Upper lobe of left lung (tissue), 6 donors: ENCODE results near the gene NEK11. TPM values are rescaled to one million over a fixed set of nuclear protein-coding genes. Genes with fewer than 3 reads are reported as not detected.
"Not testable (repeated sequence)": the region's sequence is repeated elsewhere in the genome, so short reads cannot be mapped to it uniquely, and the experiment has no call there.

ENCODE experiments used
- ATAC-seq, 2 donors: fragments of 200-7000 bp; cut with Tn5 transposase; one replicate each; pipeline ENCODE4 v1.9.1; 2022; ENCODE audit warnings: mild to moderate bottlenecking in 2 of 2, moderate library complexity in 2 of 2; ENCODE audit not compliant: low FRiP score in 2 of 2
- DNase-seq, 2 donors: peaks; one replicate each; pipeline ENCODE4 v3.0.0-alpha.2; 2019 to 2020
- H3K27ac ChIP-seq, 4 donors: fragments of 200-600 bp; sonication (generic); one replicate each; pipeline ENCODE4 v1.5.1; 2016 to 2019
- H3K27me3 ChIP-seq, 4 donors: fragments of 200-600 bp; sonication (generic); one replicate each; pipeline ENCODE4 v1.5.1; 2017 to 2019
- H3K36me3 ChIP-seq, 4 donors: fragments of 200-600 bp; sonication (generic); one replicate each; pipeline ENCODE4 v1.5.1; 2016 to 2019
- H3K4me1 ChIP-seq, 4 donors: fragments of 200-600 bp; sonication (generic); one replicate each; pipeline ENCODE4 v1.5.1; 2018 to 2019
- H3K4me3 ChIP-seq, 4 donors: fragments of 200-600 bp; sonication (generic); one replicate each; pipeline ENCODE4 v1.5.1; 2017 to 2019; ENCODE audit warnings: mild to moderate bottlenecking in 2 of 4, moderate library complexity in 1 of 4
- H3K9me3 ChIP-seq, 4 donors: fragments of 200-600 bp; sonication (generic); one replicate each; pipeline ENCODE4 v1.5.1; 2018 to 2019
- EP300 ChIP-seq, 4 donors: sonication (generic); formaldehyde crosslinking; IDR thresholded peaks; one replicate each; pipeline ENCODE4 v1.5.1; 2017; ENCODE audit warnings: antibody characterized with exemption in 4 of 4, control low read depth in 2 of 4
- POLR2A ChIP-seq, 4 donors: fragments of 450-650 bp; IDR thresholded peaks; one replicate each; pipeline ENCODE4 v1.5.1; 2016 to 2017; ENCODE audit warnings: antibody characterized with exemption in 4 of 4, mild to moderate bottlenecking in 2 of 4
- POLR2AphosphoS5 ChIP-seq, 2 donors: sonication (generic); formaldehyde crosslinking; IDR thresholded peaks; one replicate each; pipeline ENCODE4 v1.5.1; 2017; ENCODE audit warnings: antibody characterized with exemption in 2 of 2
- WGBS, 2 donors: methylation state at CpG; one replicate each; pipeline ENCODE4 v1.1.5; 2017 to 2018; 5-methylcytosine and 5-hydroxymethylcytosine counted together
- total RNA-seq, 6 donors: library from RNA; depleted of rRNA in 4 of 6; stranded (reverse); fragments of >200 nt in 4 of 6; gene quantifications; one replicate each; pipeline versions ENCODE4 v1.1.0 to v1.2.1, GENCODE V29; 2016 to 2021
- TF ChIP-seq, protein P1 (sequence below), 6 experiments: fragments of 450-650 bp in 4 of 6; fragments of 200-600 bp in 2 of 6; sonication (generic) in 2 of 6; IDR thresholded peaks; one replicate each; pipeline ENCODE4 v1.5.1; 2016 to 2019; ENCODE audit warnings: antibody characterized with exemption in 6 of 6
- donor health status: DM: no; HTN: no; CAD: no; lungs with moderate emphysema.
- donor health status: DM: no; HTN: yes; CAD: no; lungs with severe emphysema.

NEK11 gene
- total RNA-seq, 6 donors from 2014 or later = 2.4 to 40.4 (median 14.6) TPM

DNA sequence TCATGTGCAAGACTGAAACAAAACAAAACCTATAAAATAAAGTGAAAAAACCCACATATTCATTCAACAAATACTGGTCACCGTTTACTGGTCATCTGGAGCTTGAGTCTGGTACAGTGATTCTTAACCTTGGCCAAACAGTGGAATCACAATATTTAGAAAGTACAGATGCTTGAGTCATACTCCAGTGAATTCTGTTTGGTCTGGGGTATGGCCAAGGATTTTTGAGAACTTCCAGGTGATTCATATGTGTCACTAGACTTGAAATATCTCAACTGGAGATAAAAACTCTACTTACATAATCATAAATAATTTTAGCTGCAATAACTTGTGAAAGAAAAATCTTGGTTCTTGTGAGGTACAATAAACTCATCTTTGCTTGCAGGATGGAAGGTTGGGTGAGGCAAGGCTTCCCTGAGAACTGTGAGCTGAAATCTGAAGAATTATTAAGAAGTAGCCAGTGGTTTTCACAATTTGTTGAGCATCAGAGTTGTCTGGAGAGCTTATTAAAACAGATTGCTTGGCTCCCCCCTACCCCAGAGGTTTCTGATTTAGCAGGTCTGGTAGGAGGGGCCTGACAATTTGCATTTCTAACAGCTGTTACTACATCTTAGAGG is 9.6 kb downstream of the NEK11 start:
- Histone ChIP-seq H3K27me3 (no peaks in the 10 kb centered on the region), H3K9me3 (no peaks in the 10 kb centered on the region), H3K27ac (no peak overlapping the region), H3K4me3 (no peak overlapping the region), H3K4me1 (peaks cover 0 to 3% (median 0%) of the 10 kb centered on the region in 4 donors), H3K36me3 (no peaks in the 10 kb centered on the region)
- no peak for DNase-seq
- TF ChIP-seq POLR2A (IDR thresholded peaks at IDR 0.05) (no peak), EP300 (IDR thresholded peaks at IDR 0.05) (no peak), POLR2AphosphoS5 (IDR thresholded peaks at IDR 0.05) (no peak)
- TF ChIP-seq, protein P1, sequence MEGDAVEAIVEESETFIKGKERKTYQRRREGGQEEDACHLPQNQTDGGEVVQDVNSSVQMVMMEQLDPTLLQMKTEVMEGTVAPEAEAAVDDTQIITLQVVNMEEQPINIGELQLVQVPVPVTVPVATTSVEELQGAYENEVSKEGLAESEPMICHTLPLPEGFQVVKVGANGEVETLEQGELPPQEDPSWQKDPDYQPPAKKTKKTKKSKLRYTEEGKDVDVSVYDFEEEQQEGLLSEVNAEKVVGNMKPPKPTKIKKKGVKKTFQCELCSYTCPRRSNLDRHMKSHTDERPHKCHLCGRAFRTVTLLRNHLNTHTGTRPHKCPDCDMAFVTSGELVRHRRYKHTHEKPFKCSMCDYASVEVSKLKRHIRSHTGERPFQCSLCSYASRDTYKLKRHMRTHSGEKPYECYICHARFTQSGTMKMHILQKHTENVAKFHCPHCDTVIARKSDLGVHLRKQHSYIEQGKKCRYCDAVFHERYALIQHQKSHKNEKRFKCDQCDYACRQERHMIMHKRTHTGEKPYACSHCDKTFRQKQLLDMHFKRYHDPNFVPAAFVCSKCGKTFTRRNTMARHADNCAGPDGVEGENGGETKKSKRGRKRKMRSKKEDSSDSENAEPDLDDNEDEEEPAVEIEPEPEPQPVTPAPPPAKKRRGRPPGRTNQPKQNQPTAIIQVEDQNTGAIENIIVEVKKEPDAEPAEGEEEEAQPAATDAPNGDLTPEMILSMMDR (IDR thresholded peaks at IDR 0.05) = no peak
- peak in 1 of 2 donors; percentile 41 for ATAC-seq
- WGBS, 2 donors = 37 to 38% methylated on average over 1 of the region's 1 CpG

DNA sequence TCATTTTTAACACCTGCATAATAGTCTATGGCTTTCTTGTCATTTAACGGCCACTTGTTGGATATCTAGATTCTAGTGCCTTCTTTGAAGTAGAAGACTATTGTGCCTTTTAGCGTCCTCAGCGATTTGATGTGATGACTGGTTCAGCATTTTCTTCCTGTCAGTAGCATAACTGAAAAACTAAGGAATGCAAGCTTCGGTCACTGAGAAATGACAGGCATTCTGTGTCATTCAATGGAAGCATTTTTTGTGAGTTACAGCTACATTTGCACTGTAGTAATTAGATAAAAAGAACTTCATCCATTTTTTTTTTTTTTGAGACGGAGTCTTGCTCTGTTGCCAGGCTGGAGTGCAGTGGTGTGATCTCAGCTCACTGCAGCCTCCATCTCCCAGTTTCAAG is 10.3 kb downstream of the NEK11 start:
- Histone ChIP-seq H3K27me3 (no peaks in the 10 kb centered on the region), H3K9me3 (no peaks in the 10 kb centered on the region), H3K36me3 (no peaks in the 10 kb centered on the region), H3K4me3 (no peak overlapping the region), H3K4me1 (peaks cover 0 to 3% (median 0%) of the 10 kb centered on the region in 4 donors), H3K27ac (no peak overlapping the region)
- ATAC-seq (no peak), DNase-seq (no peak)
- 87 to 94% methylated on average over 5 of the region's 5 CpGs for WGBS, 2 donors
- TF ChIP-seq, protein P1 (IDR thresholded peaks at IDR 0.05) = no peak
- no peak for TF ChIP-seq EP300 (IDR thresholded peaks at IDR 0.05)

DNA sequence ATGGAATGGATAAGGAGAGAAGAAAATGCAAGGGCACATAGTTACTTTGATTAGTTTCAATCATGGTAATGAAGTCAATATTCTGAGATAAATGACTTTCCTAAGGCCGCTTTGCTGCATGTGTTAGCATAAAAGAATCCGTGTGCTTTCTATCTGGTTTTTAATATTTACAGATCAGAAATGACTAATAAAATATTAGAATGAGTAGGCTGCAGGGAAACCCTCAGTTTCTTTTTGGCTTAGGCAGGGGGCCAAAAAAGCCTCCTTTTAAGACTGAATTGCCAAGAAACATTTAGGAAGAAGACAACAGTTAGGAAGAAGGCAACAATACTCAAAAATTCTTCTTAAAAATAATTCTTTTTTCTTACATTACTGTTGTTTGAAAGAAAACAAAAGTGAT is 11.6 kb downstream of the NEK11 start:
- no peak overlapping the region for H3K27ac ChIP-seq
- H3K4me3 ChIP-seq = no peak overlapping the region
- H3K4me1 ChIP-seq = peaks cover 0 to 3% (median 0%) of the 10 kb centered on the region in 4 donors
- H3K27me3 ChIP-seq = no peaks in the 10 kb centered on the region
- TF ChIP-seq, protein P1 (IDR thresholded peaks at IDR 0.05) = no peak
- TF ChIP-seq POLR2A (IDR thresholded peaks at IDR 0.05) = no peak
- TF ChIP-seq EP300 (IDR thresholded peaks at IDR 0.05) = no peak
- no peak for TF ChIP-seq POLR2AphosphoS5 (IDR thresholded peaks at IDR 0.05)
- 63 to 64% methylated on average over 2 of the region's 2 CpGs for WGBS, 2 donors
- no peaks in the 10 kb centered on the region for H3K9me3 ChIP-seq
- DNase-seq (no peak), ATAC-seq (no peak)
- no peaks in the 10 kb centered on the region for H3K36me3 ChIP-seq

DNA sequence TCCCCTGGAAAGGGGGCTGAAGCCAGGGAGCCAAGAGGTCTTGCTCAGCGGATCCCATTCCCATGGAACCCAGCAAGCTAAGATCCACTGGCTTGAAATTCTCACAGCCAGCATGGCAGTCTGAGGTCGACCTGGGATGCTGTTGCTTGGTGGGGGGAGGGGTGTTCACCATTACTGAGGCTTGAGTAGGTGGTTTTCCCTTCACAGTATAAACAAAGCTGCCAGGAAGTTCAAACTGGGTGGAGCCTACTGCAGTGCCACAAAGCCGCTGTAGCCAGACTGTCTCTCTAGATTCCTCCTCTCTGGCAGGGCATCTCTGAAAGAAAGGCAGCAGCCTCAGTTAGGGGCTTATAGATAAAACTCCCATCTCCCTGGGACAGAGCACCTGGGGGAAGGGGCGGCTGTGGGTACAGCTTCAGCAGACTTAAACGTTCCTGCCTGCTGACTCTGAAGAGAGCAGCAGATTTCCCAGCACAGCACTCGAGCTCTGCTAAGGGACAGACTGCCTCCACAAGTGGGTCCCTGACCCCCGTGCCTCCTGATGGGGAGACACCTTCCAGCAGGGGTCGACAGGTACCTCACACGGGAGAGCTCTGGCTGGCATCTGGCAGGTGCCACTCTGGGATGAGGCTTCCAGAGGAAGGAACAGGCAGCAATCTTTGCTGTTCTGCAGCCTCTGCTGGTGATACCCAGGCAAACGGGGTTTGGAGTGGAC is 15.8 kb downstream of the NEK11 start:
- 47 to 80% methylated on average over 3 to 10 of the region's 10 CpGs for WGBS, 2 donors
- H3K27me3 ChIP-seq, H3K4me3 ChIP-seq, H3K27ac ChIP-seq, ATAC-seq, H3K36me3 ChIP-seq, H3K9me3 ChIP-seq, DNase-seq, H3K4me1 ChIP-seq: not testable (repeated sequence)

DNA sequence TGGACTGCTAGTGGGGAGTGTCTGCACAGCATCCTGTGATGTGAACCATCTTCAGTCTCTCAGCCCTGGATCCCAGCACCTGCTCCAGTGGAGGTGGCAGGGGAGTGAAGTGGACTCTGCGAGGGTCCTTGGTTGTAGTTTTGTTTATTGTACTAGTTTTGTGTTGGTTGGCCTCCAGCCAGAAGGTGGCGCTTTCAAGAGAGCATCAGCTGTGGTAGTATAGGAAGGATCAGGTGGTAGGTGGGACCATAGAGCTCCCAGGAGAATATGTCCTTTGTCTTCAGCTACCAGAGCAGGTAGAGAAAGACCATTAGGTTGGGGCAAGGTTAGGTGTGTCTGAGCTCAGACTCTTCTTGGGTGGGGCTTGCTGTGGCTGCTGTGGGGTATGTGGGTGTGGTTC is 20.9 kb downstream of the NEK11 start:
- H3K36me3 ChIP-seq = no peaks in the 10 kb centered on the region
- WGBS, 2 donors = 93 to 100% methylated on average over 2 of the region's 2 CpGs
- DNase-seq (no peak), ATAC-seq (no peak)
- no peaks in the 10 kb centered on the region for H3K9me3 ChIP-seq
- H3K4me1 ChIP-seq = no peaks in the 10 kb centered on the region
- no peak for TF ChIP-seq POLR2AphosphoS5 (IDR thresholded peaks at IDR 0.05)
- TF ChIP-seq, protein P1 (IDR thresholded peaks at IDR 0.05) = no peak
- TF ChIP-seq EP300 (IDR thresholded peaks at IDR 0.05) = no peak
- TF ChIP-seq POLR2A (IDR thresholded peaks at IDR 0.05) = no peak
- H3K4me3 ChIP-seq = no peak overlapping the region
- H3K27me3 ChIP-seq = no peaks in the 10 kb centered on the region
- no peak overlapping the region for H3K27ac ChIP-seq
